ENCODE data around the gene APOBEC3F.

DNA sequence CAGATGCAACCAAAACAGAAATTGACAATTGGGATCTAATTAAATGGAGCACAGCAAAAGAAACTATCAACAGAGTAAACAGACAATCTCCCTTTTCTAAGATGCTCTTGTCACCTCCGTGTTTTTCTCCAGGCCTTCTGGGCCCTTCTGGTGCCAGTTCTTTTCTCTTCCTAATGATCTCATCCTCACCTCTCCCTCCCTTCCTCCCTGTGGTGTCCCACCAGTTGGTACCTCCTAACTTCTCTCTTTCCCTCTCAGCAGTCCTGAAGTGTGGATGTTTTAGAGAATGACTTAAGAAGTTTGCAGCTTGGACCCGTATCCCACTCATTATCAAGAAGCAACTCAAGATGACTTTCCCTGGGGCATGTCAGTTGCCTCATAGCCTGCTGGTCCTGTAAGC lies 62.8 kb downstream of the APOBEC3F start:
- TF ChIP-seq, protein P1, sequence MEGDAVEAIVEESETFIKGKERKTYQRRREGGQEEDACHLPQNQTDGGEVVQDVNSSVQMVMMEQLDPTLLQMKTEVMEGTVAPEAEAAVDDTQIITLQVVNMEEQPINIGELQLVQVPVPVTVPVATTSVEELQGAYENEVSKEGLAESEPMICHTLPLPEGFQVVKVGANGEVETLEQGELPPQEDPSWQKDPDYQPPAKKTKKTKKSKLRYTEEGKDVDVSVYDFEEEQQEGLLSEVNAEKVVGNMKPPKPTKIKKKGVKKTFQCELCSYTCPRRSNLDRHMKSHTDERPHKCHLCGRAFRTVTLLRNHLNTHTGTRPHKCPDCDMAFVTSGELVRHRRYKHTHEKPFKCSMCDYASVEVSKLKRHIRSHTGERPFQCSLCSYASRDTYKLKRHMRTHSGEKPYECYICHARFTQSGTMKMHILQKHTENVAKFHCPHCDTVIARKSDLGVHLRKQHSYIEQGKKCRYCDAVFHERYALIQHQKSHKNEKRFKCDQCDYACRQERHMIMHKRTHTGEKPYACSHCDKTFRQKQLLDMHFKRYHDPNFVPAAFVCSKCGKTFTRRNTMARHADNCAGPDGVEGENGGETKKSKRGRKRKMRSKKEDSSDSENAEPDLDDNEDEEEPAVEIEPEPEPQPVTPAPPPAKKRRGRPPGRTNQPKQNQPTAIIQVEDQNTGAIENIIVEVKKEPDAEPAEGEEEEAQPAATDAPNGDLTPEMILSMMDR (IDR thresholded peaks at IDR 0.05; ENCODE audit: borderline replicate concordance, extremely low read depth, low read length, poor library complexity, severe bottlenecking), result no peak
- no peak for TF ChIP-seq EZH2 (IDR thresholded peaks at IDR 0.05; ENCODE audit: borderline replicate concordance, low read depth, low read length, severe bottlenecking)
